ENCODE measurements around the gene TFPI.
"Not testable (repeated sequence)": the region's sequence is repeated elsewhere in the genome, so short reads cannot be mapped to it uniquely, and the experiment has no call there.

TFPI gene

DNA sequence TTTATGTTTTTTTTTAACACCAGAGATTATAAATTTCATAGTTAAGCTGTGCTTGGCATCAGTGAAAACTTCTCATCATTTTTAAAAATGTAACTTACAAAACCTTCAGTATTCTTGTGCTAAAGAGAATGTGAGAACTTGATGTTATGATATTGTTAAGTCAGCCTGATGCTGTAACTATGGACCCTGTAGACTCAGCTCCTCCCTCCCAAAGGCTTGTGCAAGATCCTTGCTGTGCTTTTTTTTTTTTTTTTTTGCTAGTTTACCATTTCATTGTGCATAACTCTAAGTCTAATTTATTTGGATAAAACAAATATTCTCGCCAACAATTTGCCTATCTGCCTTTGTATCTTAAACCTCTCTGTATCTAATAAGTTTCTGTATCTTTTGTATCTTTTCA is 12.9 kb upstream of the TFPI start:
- no peaks in the 10 kb centered on the region for H3F3A ChIP-seq (ENCODE audit: control insufficient read depth, insufficient read depth)
- H3K9me3 ChIP-seq (ENCODE audit: control insufficient read depth, insufficient read depth, low read length): no peaks in the 10 kb centered on the region
- no peaks in the 10 kb centered on the region for H3K36me3 ChIP-seq (ENCODE audit: control insufficient read depth, low read length)
- no peaks in the 10 kb centered on the region for H3K9me2 ChIP-seq (replicated peaks; ENCODE audit: control insufficient read depth, low read length)
- H4K20me1 ChIP-seq (ENCODE audit: control insufficient read depth, insufficient read depth, low read depth, low read length): no peaks in the 10 kb centered on the region
- H3K4me3 ChIP-seq (ENCODE audit: low read length): no peak overlapping the region
- H3K79me2 ChIP-seq (ENCODE audit: control insufficient read depth, low read length): no peaks in the 10 kb centered on the region
- TF ChIP-seq, protein P1, sequence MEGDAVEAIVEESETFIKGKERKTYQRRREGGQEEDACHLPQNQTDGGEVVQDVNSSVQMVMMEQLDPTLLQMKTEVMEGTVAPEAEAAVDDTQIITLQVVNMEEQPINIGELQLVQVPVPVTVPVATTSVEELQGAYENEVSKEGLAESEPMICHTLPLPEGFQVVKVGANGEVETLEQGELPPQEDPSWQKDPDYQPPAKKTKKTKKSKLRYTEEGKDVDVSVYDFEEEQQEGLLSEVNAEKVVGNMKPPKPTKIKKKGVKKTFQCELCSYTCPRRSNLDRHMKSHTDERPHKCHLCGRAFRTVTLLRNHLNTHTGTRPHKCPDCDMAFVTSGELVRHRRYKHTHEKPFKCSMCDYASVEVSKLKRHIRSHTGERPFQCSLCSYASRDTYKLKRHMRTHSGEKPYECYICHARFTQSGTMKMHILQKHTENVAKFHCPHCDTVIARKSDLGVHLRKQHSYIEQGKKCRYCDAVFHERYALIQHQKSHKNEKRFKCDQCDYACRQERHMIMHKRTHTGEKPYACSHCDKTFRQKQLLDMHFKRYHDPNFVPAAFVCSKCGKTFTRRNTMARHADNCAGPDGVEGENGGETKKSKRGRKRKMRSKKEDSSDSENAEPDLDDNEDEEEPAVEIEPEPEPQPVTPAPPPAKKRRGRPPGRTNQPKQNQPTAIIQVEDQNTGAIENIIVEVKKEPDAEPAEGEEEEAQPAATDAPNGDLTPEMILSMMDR (IDR thresholded peaks at IDR 0.05; ENCODE audit: low read depth, low read length, poor library complexity, severe bottlenecking): no peak
- TF ChIP-seq EZH2phosphoT487 (IDR thresholded peaks at IDR 0.05; ENCODE audit: borderline replicate concordance, low read length): no peak
- no peaks in the 10 kb centered on the region for H3K27me3 ChIP-seq (ENCODE audit: control insufficient read depth, low read length)
- no peak overlapping the region for H3K4me2 ChIP-seq (ENCODE audit: low read length)
- H3K4me1 ChIP-seq (ENCODE audit: control insufficient read depth, low read length): no peaks in the 10 kb centered on the region
- H3K27ac ChIP-seq (ENCODE audit: low read depth, low read length): no peak overlapping the region

DNA sequence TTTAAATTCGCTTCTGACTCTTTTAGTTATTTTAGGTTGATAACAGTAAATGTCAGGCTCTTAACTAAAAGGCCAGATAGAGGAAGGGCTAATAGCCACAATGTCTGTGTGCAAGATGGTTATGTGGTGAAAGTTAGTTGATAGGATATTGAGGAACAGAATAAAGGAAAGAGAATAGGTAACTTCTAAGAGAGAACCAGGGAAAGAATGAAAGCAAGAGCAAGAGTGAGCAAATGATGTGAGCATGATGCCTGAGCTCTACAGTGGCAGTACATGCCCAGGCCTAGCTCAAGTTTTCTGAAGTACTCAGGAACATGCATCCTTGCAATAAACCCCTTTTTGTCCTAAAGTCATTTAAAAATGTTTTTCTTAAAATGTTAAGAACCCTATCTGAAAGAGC is 12.5 kb upstream of the TFPI start:
- Histone ChIP-seq H3K9me3 (ENCODE audit: control insufficient read depth, insufficient read depth, low read length) (no peaks in the 10 kb centered on the region), H3F3A (ENCODE audit: control insufficient read depth, insufficient read depth) (no peaks in the 10 kb centered on the region), H3K4me1 (ENCODE audit: control insufficient read depth, low read length) (no peaks in the 10 kb centered on the region), H3K9me2 (replicated peaks; ENCODE audit: control insufficient read depth, low read length) (no peaks in the 10 kb centered on the region), H3K4me3 (ENCODE audit: low read length) (no peak overlapping the region), H3K27me3 (ENCODE audit: control insufficient read depth, low read length) (no peaks in the 10 kb centered on the region), H3K36me3 (ENCODE audit: control insufficient read depth, low read length) (no peaks in the 10 kb centered on the region), H3K79me2 (ENCODE audit: control insufficient read depth, low read length) (no peaks in the 10 kb centered on the region), H3K4me2 (ENCODE audit: low read length) (no peak overlapping the region), H3K27ac (ENCODE audit: low read depth, low read length) (no peak overlapping the region), H4K20me1 (ENCODE audit: control insufficient read depth, insufficient read depth, low read depth, low read length) (no peaks in the 10 kb centered on the region)
- no peak for TF ChIP-seq EZH2phosphoT487 (IDR thresholded peaks at IDR 0.05; ENCODE audit: borderline replicate concordance, low read length)
- TF ChIP-seq, protein P1 (IDR thresholded peaks at IDR 0.05; ENCODE audit: low read depth, low read length, poor library complexity, severe bottlenecking): no peak

DNA sequence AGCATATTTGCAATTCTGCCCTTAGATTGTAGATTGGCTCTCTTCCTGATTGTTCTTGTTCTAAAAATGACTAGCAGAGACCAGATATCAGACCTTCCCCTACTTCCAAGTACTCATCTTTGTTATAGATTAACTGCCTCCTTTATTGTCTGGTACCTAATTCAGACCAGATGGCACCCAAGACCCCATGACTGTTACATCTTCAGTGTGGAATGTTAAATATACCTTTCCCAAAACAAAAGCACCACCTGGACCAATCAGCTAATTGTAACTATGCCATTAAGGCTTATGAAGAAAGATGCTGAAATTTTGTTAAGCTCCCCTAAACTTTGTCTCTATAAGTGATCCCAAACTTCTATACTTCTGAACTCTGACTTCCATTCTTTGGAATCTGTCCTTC is 12.0 kb upstream of the TFPI start:
- no peak overlapping the region for H3K4me2 ChIP-seq (ENCODE audit: low read length)
- H3K36me3 ChIP-seq (ENCODE audit: control insufficient read depth, low read length): no peaks in the 10 kb centered on the region
- no peaks in the 10 kb centered on the region for H3K9me2 ChIP-seq (replicated peaks; ENCODE audit: control insufficient read depth, low read length)
- no peaks in the 10 kb centered on the region for H3K9me3 ChIP-seq (ENCODE audit: control insufficient read depth, insufficient read depth, low read length)
- no peaks in the 10 kb centered on the region for H3F3A ChIP-seq (ENCODE audit: control insufficient read depth, insufficient read depth)
- TF ChIP-seq, protein P1 (IDR thresholded peaks at IDR 0.05; ENCODE audit: low read depth, low read length, poor library complexity, severe bottlenecking): no peak
- no peak for TF ChIP-seq EZH2phosphoT487 (IDR thresholded peaks at IDR 0.05; ENCODE audit: borderline replicate concordance, low read length)
- H3K4me3 ChIP-seq (ENCODE audit: low read length): no peak overlapping the region
- H3K79me2 ChIP-seq (ENCODE audit: control insufficient read depth, low read length): no peaks in the 10 kb centered on the region
- no peaks in the 10 kb centered on the region for H3K27me3 ChIP-seq (ENCODE audit: control insufficient read depth, low read length)
- no peaks in the 10 kb centered on the region for H4K20me1 ChIP-seq (ENCODE audit: control insufficient read depth, insufficient read depth, low read depth, low read length)
- H3K27ac ChIP-seq (ENCODE audit: low read depth, low read length): no peak overlapping the region
- H3K4me1 ChIP-seq (ENCODE audit: control insufficient read depth, low read length): no peaks in the 10 kb centered on the region

DNA sequence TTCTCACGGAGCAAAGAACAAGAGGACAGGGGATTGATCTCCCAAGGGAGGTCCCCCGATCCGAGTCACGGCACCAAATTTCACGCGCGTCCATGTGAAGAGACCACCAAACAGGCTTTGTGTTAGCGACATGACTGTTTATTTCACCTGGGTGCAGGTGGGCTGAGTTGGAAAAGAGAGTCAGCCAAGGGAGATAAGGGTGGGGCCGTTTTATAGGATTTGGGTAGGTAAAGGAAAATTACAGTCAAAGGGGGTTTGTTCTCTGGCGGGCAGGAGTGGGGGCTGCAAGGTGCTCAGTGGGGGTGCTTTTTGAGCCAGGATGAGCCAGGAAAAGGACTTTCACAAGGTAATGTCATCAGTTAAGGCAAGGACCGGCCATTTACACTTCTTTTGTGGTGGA is 11.4 kb upstream of the TFPI start:
- H3K4me3 ChIP-seq (ENCODE audit: low read length); H3K27me3 ChIP-seq (ENCODE audit: control insufficient read depth, low read length); H3F3A ChIP-seq (ENCODE audit: control insufficient read depth, insufficient read depth); H4K20me1 ChIP-seq (ENCODE audit: control insufficient read depth, insufficient read depth, low read depth, low read length); H3K27ac ChIP-seq (ENCODE audit: low read depth, low read length); H3K9me3 ChIP-seq (ENCODE audit: control insufficient read depth, insufficient read depth, low read length); H3K4me1 ChIP-seq (ENCODE audit: control insufficient read depth, low read length); H3K36me3 ChIP-seq (ENCODE audit: control insufficient read depth, low read length); H3K79me2 ChIP-seq (ENCODE audit: control insufficient read depth, low read length); H3K9me2 ChIP-seq (replicated peaks; ENCODE audit: control insufficient read depth, low read length); H3K4me2 ChIP-seq (ENCODE audit: low read length): not testable (repeated sequence)

DNA sequence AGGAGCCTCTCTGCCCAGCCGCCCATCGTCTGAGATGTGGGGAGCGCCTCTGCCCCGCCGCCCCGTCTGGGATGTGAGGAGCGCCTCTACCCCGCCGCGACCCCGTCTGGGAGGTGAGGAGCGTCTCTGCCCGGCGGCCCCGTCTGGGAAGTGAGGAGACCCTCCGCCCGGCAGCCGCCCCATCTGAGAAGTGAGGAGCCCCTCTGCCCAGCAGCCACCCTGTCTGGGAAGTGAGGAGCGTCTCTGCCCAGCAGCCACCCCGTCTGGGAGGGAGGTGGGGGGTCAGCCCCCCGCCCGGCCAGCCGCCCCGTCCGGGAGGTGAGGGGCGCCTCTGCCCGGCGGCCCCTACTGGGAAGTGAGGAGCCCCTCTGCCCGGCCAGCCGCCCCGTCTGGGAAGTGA is 2.3 kb upstream of the TFPI start:
- not testable (repeated sequence) for H3K79me2 ChIP-seq (ENCODE audit: control insufficient read depth, low read length); H3F3A ChIP-seq (ENCODE audit: control insufficient read depth, insufficient read depth); H3K4me2 ChIP-seq (ENCODE audit: low read length); H3K9me3 ChIP-seq (ENCODE audit: control insufficient read depth, insufficient read depth, low read length); H3K36me3 ChIP-seq (ENCODE audit: control insufficient read depth, low read length); H3K27ac ChIP-seq (ENCODE audit: low read depth, low read length); H4K20me1 ChIP-seq (ENCODE audit: control insufficient read depth, insufficient read depth, low read depth, low read length); H3K27me3 ChIP-seq (ENCODE audit: control insufficient read depth, low read length); H3K4me1 ChIP-seq (ENCODE audit: control insufficient read depth, low read length); H3K4me3 ChIP-seq (ENCODE audit: low read length); H3K9me2 ChIP-seq (replicated peaks; ENCODE audit: control insufficient read depth, low read length)
